Hepatocyte (in vitro differentiated cells): ENCODE measurements around the gene CCDC74A.
"Not testable (repeated sequence)": the region's sequence is repeated elsewhere in the genome, so short reads cannot be mapped to it uniquely, and the experiment has no call there.

Experiments used
- CTCF ChIP-seq: fragments of 200-600 bp; sonication (generic); IDR thresholded peaks from 2 replicates; pipeline ENCODE4 v1.5.1; 2016; ENCODE audit warnings: antibody characterized with exemption, mild to moderate bottlenecking; ENCODE audit not compliant: poor library complexity
- EZH2phosphoT487 ChIP-seq: fragments of 200-600 bp; sonication (generic); IDR thresholded peaks from one replicate; pipeline ENCODE4 v1.6.1; 2018; ENCODE audit warnings: antibody characterized with exemption, mild to moderate bottlenecking, low read depth, moderate library complexity; ENCODE audit not compliant: unreplicated experiment, severe bottlenecking

GRCh38 chr2:131490616-131491468 is 36.8 kb upstream of the CCDC74A start:
- TF ChIP-seq EZH2phosphoT487, CTCF: not testable (repeated sequence)
